Measurements from ENCODE around the gene ATP5IF1.

GRCh38 chr1:28239004-28239403, 3.1 kb downstream of the ATP5IF1 start:
- no peak for TF ChIP-seq EZH2 (IDR thresholded peaks at IDR 0.05; ENCODE audit: borderline replicate concordance, low read length)
- no peak for TF ChIP-seq CTCF (IDR thresholded peaks at IDR 0.05; ENCODE audit: low read length)

Data from OCI-LY1 (cell line).